Measurements from ENCODE around the gene CMC2.

The CMC2 gene

GRCh38 chr16:80924372-80924978, 82.2 kb downstream of the CMC2 start:
- Histone ChIP-seq H3K36me3 (ENCODE audit: insufficient read depth, insufficient read length, low read length) (no peaks in the 10 kb centered on the region), H3K27me3 (ENCODE audit: insufficient read depth, insufficient read length) (peaks cover 11% of the 10 kb centered on the region), H3K9me3 (ENCODE audit: insufficient read depth, low read length) (peaks cover 9% of the 10 kb centered on the region), H3K4me1 (ENCODE audit: insufficient read depth, insufficient read length) (no peaks in the 10 kb centered on the region), H3K9ac (ENCODE audit: insufficient read length, low read depth) (no peak overlapping the region), H3K4me3 (ENCODE audit: insufficient read length, low read depth) (no peak overlapping the region)
- DNase-seq (ENCODE audit: low read depth, low spot score), result peak; percentile 76
- no peak for TF ChIP-seq ZNF274 (IDR thresholded peaks at IDR 0.05; ENCODE audit: low read depth, low read length)
- no peak for TF ChIP-seq SUZ12 (IDR thresholded peaks at IDR 0.05; ENCODE audit: extremely low read depth, insufficient read depth, insufficient read length)
- no peak for TF ChIP-seq YY1 (IDR thresholded peaks at IDR 0.05; ENCODE audit: insufficient read depth, insufficient read length)

- Histone ChIP-seq H3K9ac (ENCODE audit: insufficient read length, low read depth) (no peak overlapping the region), H3K36me3 (ENCODE audit: insufficient read depth, insufficient read length, low read length) (no peaks in the 10 kb centered on the region), H3K9me3 (ENCODE audit: insufficient read depth, low read length) (no peaks in the 10 kb centered on the region), H3K4me3 (ENCODE audit: insufficient read length, low read depth) (no peak overlapping the region), H3K27me3 (ENCODE audit: insufficient read depth, insufficient read length) (peaks cover 1% of the 10 kb centered on the region), H3K4me1 (ENCODE audit: insufficient read depth, insufficient read length) (no peaks in the 10 kb centered on the region)
- TF ChIP-seq SUZ12 (IDR thresholded peaks at IDR 0.05; ENCODE audit: extremely low read depth, insufficient read depth, insufficient read length), result no peak
- no peak for TF ChIP-seq ZNF274 (IDR thresholded peaks at IDR 0.05; ENCODE audit: low read depth, low read length)
- no peak for TF ChIP-seq YY1 (IDR thresholded peaks at IDR 0.05; ENCODE audit: insufficient read depth, insufficient read length)
- no peak for DNase-seq (ENCODE audit: low read depth, low spot score)
Observed at GRCh38 chr16:80923356-80923755, 83.3 kb downstream of the CMC2 start.

Data from NT2/D1 (cell line).